ENCODE data around the gene WDR41. TPM values are rescaled to one million over a fixed set of nuclear protein-coding genes. Genes with fewer than 3 reads are reported as not detected.

Gene WDR41
- total RNA-seq, 1 donor from 2014 or later: 66.2 TPM

Other genes starting within 250 kb of the WDR41 start
- gene OTP, start 146.4 kb upstream of the WDR41 start, total RNA-seq: not detected in 2 replicates

Measured in epithelial cell of proximal tubule (primary cell).